ENCODE data around the gene SNAI3.

The SNAI3 gene

GRCh38 chr16:88636488-88637265, 49.6 kb downstream of the SNAI3 start:
- in situ Hi-C loops (cut with HindIII; ENCODE audit: low sequenced_read_pairs), result no loop called here

- in situ Hi-C loops (cut with HindIII; ENCODE audit: low sequenced_read_pairs), result no loop called here
Measured at GRCh38 chr16:88635671-88636319, 50.5 kb downstream of the SNAI3 start.

GRCh38 chr16:88634994-88635670, 51.2 kb downstream of the SNAI3 start:
- in situ Hi-C loops (cut with HindIII; ENCODE audit: low sequenced_read_pairs), result no loop called here

- in situ Hi-C loops (cut with HindIII; ENCODE audit: low sequenced_read_pairs), result no loop called here
Measured at GRCh38 chr16:88634141-88634993, 51.9 kb downstream of the SNAI3 start.

- in situ Hi-C loops (cut with HindIII; ENCODE audit: low sequenced_read_pairs), result no loop called here
Measured at GRCh38 chr16:88633684-88634140, 52.6 kb downstream of the SNAI3 start.

- in situ Hi-C loops (cut with HindIII; ENCODE audit: low sequenced_read_pairs), result no loop called here
Measured at GRCh38 chr16:88632587-88632930, 53.7 kb downstream of the SNAI3 start.

- in situ Hi-C loops (cut with HindIII; ENCODE audit: low sequenced_read_pairs), result no loop called here
Measured at GRCh38 chr16:88631920-88632586, 54.3 kb downstream of the SNAI3 start.

GRCh38 chr16:88631384-88631783, 54.9 kb downstream of the SNAI3 start:
- in situ Hi-C loops (cut with HindIII; ENCODE audit: low sequenced_read_pairs), result no loop called here

GRCh38 chr16:88630941-88631340, 55.4 kb downstream of the SNAI3 start:
- in situ Hi-C loops (cut with HindIII; ENCODE audit: low sequenced_read_pairs), result no loop called here

- in situ Hi-C loops (cut with HindIII; ENCODE audit: low sequenced_read_pairs), result no loop called here
Measured at GRCh38 chr16:88630433-88630832, 55.9 kb downstream of the SNAI3 start.

GRCh38 chr16:88629835-88630234, 56.5 kb downstream of the SNAI3 start:
- in situ Hi-C loops (cut with HindIII; ENCODE audit: low sequenced_read_pairs), result no loop called here

- in situ Hi-C loops (cut with HindIII; ENCODE audit: low sequenced_read_pairs), result no loop called here
Measured at GRCh38 chr16:88628512-88628974, 57.8 kb downstream of the SNAI3 start.

Data from DLD1 (cell line).